Loucy (cell line): ENCODE measurements around the gene ARMC8.

Experiments
- H2AFZ ChIP-seq: fragments of 200-600 bp; sonication (generic); 2 replicates; pipeline ENCODE4 v1.6.0; 2016; ENCODE audit warnings: antibody characterized with exemption, mild to moderate bottlenecking, low read length, moderate library complexity
- H3F3A ChIP-seq: fragments of 200-600 bp; 2 replicates; pipeline ENCODE4 v1.6.0; 2016; ENCODE audit warnings: antibody characterized with exemption, low read depth, mild to moderate bottlenecking
- H3K27me3 ChIP-seq: fragments of 200-600 bp; sonication (generic); 2 replicates; pipeline ENCODE4 v1.6.1; 2014; ENCODE audit warnings: low read length, mild to moderate bottlenecking; ENCODE audit not compliant: insufficient read depth, poor library complexity, severe bottlenecking
- H3K36me3 ChIP-seq: fragments of 200-600 bp; sonication (generic); 2 replicates; pipeline ENCODE4 v1.6.1; 2016; ENCODE audit warnings: low read length; ENCODE audit not compliant: insufficient read depth
- H3K4me1 ChIP-seq: fragments of 200-600 bp; sonication (generic); 2 replicates; pipeline ENCODE4 v1.5.1; 2014; ENCODE audit warnings: low read length, mild to moderate bottlenecking; ENCODE audit not compliant: insufficient read depth, poor library complexity, severe bottlenecking
- H3K4me2 ChIP-seq: fragments of 200-600 bp; sonication (generic); 2 replicates; pipeline ENCODE4 v1.6.0; 2014; ENCODE audit warnings: antibody characterized with exemption, low read length, low read depth, mild to moderate bottlenecking; ENCODE audit not compliant: poor library complexity, severe bottlenecking
- H3K4me3 ChIP-seq: fragments of 200-600 bp; sonication (generic); 2 replicates; pipeline ENCODE4 v1.5.1; 2014; ENCODE audit warnings: low read length, mild to moderate bottlenecking, mixed read lengths; ENCODE audit not compliant: poor library complexity, severe bottlenecking
- H3K79me2 ChIP-seq: fragments of 200-600 bp; sonication (generic); 2 replicates; pipeline ENCODE4 v1.6.1; 2014; ENCODE audit warnings: low read length; ENCODE audit not compliant: insufficient read depth
- H3K9ac ChIP-seq: fragments of 200-600 bp; sonication (generic); 2 replicates; pipeline ENCODE4 v1.6.0; 2014; ENCODE audit warnings: mild to moderate bottlenecking, low read depth, low read length, moderate library complexity; ENCODE audit not compliant: poor library complexity, severe bottlenecking
- H3K9me2 ChIP-seq: fragments of 200-600 bp; sonication (generic); replicated peaks from 2 replicates; pipeline ENCODE4 v1.6.1; 2016; ENCODE audit warnings: low read depth, low read length, mixed read lengths
- H3K9me3 ChIP-seq: fragments of 200-600 bp; sonication (generic); 2 replicates; pipeline ENCODE4 v1.6.1; 2014; ENCODE audit warnings: mild to moderate bottlenecking, antibody characterized with exemption, low read length, low read depth; ENCODE audit not compliant: insufficient read depth
- H4K20me1 ChIP-seq: fragments of 200-600 bp; sonication (generic); 2 replicates; pipeline ENCODE4 v1.6.0; 2014; ENCODE audit warnings: antibody characterized with exemption, low read length, mild to moderate bottlenecking; ENCODE audit not compliant: insufficient read depth, poor library complexity, severe bottlenecking
- EZH2phosphoT487 ChIP-seq: fragments of 200-600 bp; IDR thresholded peaks from 2 replicates; pipeline ENCODE4 v1.6.1; 2018; ENCODE audit warnings: antibody characterized with exemption, mild to moderate bottlenecking, moderate library complexity, borderline replicate concordance
- TF ChIP-seq, protein P1 (sequence below): fragments of 200-600 bp; sonication (generic); conservative IDR thresholded peaks from 2 replicates; pipeline ENCODE4 v1.5.1; 2014; ENCODE audit warnings: mild to moderate bottlenecking, antibody characterized with exemption, low read length

Gene ARMC8

DNA sequence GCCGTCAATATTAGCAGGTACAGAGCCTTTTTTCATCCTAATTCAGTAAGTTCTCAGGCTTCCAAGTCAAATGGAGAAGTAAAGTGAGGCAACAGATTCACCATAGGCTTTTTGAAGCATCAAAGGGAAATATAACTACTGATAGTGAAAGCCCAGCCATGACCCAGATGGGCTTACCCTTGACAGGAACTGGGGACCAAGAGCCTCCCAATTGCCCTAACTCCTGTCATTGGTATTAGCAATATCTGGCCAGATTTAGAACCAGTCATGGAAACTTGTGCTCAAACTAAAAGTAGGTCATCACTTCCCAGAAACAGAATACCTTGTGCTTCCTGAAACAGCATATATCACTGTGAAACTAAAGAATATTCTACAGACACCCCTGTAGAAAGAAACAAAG lies 109.5 kb downstream of the ARMC8 start:
- Histone ChIP-seq H3K9me2 (no peaks in the 10 kb centered on the region), H3K4me3 (no peak overlapping the region), H3K4me2 (no peak overlapping the region), H3K27me3 (no peaks in the 10 kb centered on the region), H3K9me3 (no peaks in the 10 kb centered on the region), H3K9ac (no peak overlapping the region), H3K36me3 (peaks cover 39% of the 10 kb centered on the region; the same call in 1 of the 2 replicates), H3K79me2 (no peaks in the 10 kb centered on the region), H2AFZ (no peak overlapping the region), H4K20me1 (no peaks in the 10 kb centered on the region), H3K4me1 (no peaks in the 10 kb centered on the region), H3F3A (no peaks in the 10 kb centered on the region)
- no peak for TF ChIP-seq EZH2phosphoT487
- TF ChIP-seq, protein P1, sequence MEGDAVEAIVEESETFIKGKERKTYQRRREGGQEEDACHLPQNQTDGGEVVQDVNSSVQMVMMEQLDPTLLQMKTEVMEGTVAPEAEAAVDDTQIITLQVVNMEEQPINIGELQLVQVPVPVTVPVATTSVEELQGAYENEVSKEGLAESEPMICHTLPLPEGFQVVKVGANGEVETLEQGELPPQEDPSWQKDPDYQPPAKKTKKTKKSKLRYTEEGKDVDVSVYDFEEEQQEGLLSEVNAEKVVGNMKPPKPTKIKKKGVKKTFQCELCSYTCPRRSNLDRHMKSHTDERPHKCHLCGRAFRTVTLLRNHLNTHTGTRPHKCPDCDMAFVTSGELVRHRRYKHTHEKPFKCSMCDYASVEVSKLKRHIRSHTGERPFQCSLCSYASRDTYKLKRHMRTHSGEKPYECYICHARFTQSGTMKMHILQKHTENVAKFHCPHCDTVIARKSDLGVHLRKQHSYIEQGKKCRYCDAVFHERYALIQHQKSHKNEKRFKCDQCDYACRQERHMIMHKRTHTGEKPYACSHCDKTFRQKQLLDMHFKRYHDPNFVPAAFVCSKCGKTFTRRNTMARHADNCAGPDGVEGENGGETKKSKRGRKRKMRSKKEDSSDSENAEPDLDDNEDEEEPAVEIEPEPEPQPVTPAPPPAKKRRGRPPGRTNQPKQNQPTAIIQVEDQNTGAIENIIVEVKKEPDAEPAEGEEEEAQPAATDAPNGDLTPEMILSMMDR: no peak

DNA sequence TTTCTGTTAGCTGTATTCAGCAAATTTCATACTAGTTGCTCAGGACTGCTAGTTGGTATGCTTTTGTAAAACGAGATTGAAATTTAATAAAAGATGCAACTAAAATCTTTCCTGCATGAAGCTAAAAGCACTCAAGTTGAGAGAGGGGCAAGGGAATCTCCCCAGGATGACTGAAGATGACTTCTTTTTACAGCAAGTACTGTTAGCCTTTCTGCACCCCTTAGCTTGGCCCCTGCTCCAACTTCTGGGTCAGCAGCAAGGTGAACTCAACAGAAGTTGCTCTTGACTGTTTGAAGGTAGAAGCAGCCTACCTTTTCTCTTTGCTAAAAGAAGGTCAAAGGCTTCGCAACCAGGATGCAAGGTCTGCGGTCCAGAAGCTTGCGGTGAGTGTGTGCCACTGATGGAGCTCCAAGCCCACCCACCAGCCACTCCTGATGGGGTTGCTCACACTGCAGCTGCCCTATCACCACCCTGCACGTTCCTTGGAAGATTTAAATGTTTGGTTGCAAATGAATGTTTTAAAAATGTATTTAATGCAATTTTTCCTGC lies 110.0 kb downstream of the ARMC8 start:
- Histone ChIP-seq H3K9me3 (no peaks in the 10 kb centered on the region), H3K4me1 (no peaks in the 10 kb centered on the region), H4K20me1 (no peaks in the 10 kb centered on the region), H3K9me2 (no peaks in the 10 kb centered on the region), H3K4me3 (no peak overlapping the region), H3K9ac (no peak overlapping the region), H2AFZ (no peak overlapping the region), H3K79me2 (no peaks in the 10 kb centered on the region), H3K36me3 (peaks cover 37% of the 10 kb centered on the region; the same call in 1 of the 2 replicates), H3K4me2 (no peak overlapping the region), H3K27me3 (no peaks in the 10 kb centered on the region), H3F3A (no peaks in the 10 kb centered on the region)
- no peak for TF ChIP-seq EZH2phosphoT487
- TF ChIP-seq, protein P1: no peak

DNA sequence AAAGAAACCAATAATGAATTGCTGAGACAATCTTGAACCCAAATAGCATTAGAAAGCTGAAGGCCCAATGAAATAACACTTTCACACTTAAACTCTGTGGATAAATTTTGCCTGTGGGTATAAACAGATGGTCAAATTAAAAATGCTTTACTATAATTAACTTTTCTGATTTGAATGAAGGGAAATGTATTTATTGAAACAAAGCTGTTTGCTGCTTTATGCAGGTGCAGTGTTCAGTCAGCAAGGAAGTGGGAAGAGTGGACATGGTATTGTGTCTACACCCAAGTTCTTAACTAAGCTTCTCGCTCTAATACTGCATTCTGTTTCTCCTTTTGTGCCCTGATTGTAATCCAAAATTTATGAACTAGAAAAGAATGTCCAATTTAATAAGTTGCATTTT lies 110.8 kb downstream of the ARMC8 start:
- Histone ChIP-seq H4K20me1 (no peaks in the 10 kb centered on the region), H3K27me3 (no peaks in the 10 kb centered on the region), H3K4me2 (no peak overlapping the region), H3K36me3 (peaks cover 30% of the 10 kb centered on the region; the same call in 1 of the 2 replicates), H3K79me2 (no peaks in the 10 kb centered on the region), H2AFZ (no peak overlapping the region), H3K4me1 (no peaks in the 10 kb centered on the region), H3K9ac (no peak overlapping the region), H3K4me3 (no peak overlapping the region), H3F3A (no peaks in the 10 kb centered on the region), H3K9me3 (no peaks in the 10 kb centered on the region), H3K9me2 (no peaks in the 10 kb centered on the region)
- no peak for TF ChIP-seq EZH2phosphoT487
- TF ChIP-seq, protein P1: no peak
